ENCODE measurements around the gene SRL. TPM values are rescaled to one million over a fixed set of nuclear protein-coding genes. Genes with fewer than 3 reads are reported as not detected.

The SRL gene
- 0.01 to 0.05 TPM (median 0.03 TPM) in 3 of 5 replicates, not detected in the others for total RNA-seq (2022; extraction: Qiagen RNA extraction; ENCODE audit: low read depth)

GRCh38 chr16:4241928-4242283 is at the start of gene SRL:
SRL (minus strand) TSS chr16:4242080; CDS start chr16:4242067, 13 bp downstream.

Other genes starting within 250 kb of the SRL start
- gene ADCY9, start 125.6 kb downstream of the SRL start, total RNA-seq (2022; extraction: Qiagen RNA extraction; ENCODE audit: low read depth) = 6.7 to 8.7 TPM (median 7.9 TPM) in 5 replicates
- gene TFAP4, start 30.9 kb upstream of the SRL start, total RNA-seq (2022; extraction: Qiagen RNA extraction; ENCODE audit: low read depth) = 18.6 to 21.5 TPM (median 19.4 TPM) in 5 replicates
- 23.8 to 32.9 TPM (median 31.4 TPM) in 5 replicates for gene GLIS2, start 74.0 kb upstream of the SRL start, total RNA-seq (2022; extraction: Qiagen RNA extraction; ENCODE audit: low read depth)
- gene PAM16, start 109.2 kb upstream of the SRL start, total RNA-seq (2022; extraction: Qiagen RNA extraction; ENCODE audit: low read depth) = 59.2 to 75.6 TPM (median 73.7 TPM) in 5 replicates
- gene VASN, start 129.8 kb upstream of the SRL start, total RNA-seq (2022; extraction: Qiagen RNA extraction; ENCODE audit: low read depth) = 6.0 to 8.4 TPM (median 8.1 TPM) in 5 replicates
- gene CORO7, start 174.5 kb upstream of the SRL start, total RNA-seq (2022; extraction: Qiagen RNA extraction; ENCODE audit: low read depth) = 11.8 to 18.6 TPM (median 14.5 TPM) in 5 replicates
- 58.0 to 78.6 TPM (median 76.4 TPM) in 5 replicates for gene DNAJA3, start 183.8 kb upstream of the SRL start, total RNA-seq (2022; extraction: Qiagen RNA extraction; ENCODE audit: low read depth)
- gene NMRAL1, start 232.5 kb upstream of the SRL start, total RNA-seq (2022; extraction: Qiagen RNA extraction; ENCODE audit: low read depth) = 43.2 to 45.5 TPM (median 44.5 TPM) in 5 replicates
- gene HMOX2, start 234.3 kb upstream of the SRL start, total RNA-seq (2022; extraction: Qiagen RNA extraction; ENCODE audit: low read depth) = 46.9 to 59.6 TPM (median 55.7 TPM) in 5 replicates